GM19463 (cell line): ENCODE data around the gene COL2A1.

Experiments used
- ATAC-seq: cut with Tn5 transposase; IDR thresholded peaks from one replicate; pipeline ENCODE4 v1.9.1; 2021; ENCODE audit warnings: mild to moderate bottlenecking, moderate library complexity; ENCODE audit not compliant: unreplicated experiment

Gene COL2A1

GRCh38 chr12:47991106-47992061 lies 12.9 kb downstream of the COL2A1 start:
- ATAC-seq = no peak

- ATAC-seq = peak; percentile 98
Observed at GRCh38 chr12:47990351-47991105, 13.7 kb downstream of the COL2A1 start.

- ATAC-seq = no peak
Observed at GRCh38 chr12:47989666-47990065, 14.6 kb downstream of the COL2A1 start.

GRCh38 chr12:47989023-47989417 lies 15.3 kb downstream of the COL2A1 start:
- no peak for ATAC-seq

GRCh38 chr12:47988073-47989022 lies 15.9 kb downstream of the COL2A1 start:
- ATAC-seq = no peak

GRCh38 chr12:47987411-47988072 lies 16.7 kb downstream of the COL2A1 start:
- no peak for ATAC-seq

GRCh38 chr12:47986832-47987231 lies 17.4 kb downstream of the COL2A1 start:
- no peak for ATAC-seq

GRCh38 chr12:47986291-47986660 lies 18.0 kb downstream of the COL2A1 start:
- no peak for ATAC-seq

GRCh38 chr12:47985596-47986290 lies 18.5 kb downstream of the COL2A1 start:
- no peak for ATAC-seq

- ATAC-seq = no peak
Observed at GRCh38 chr12:47984331-47984801, 19.9 kb downstream of the COL2A1 start.

GRCh38 chr12:47983541-47984115 lies 20.6 kb downstream of the COL2A1 start:
- no peak for ATAC-seq

- no peak for ATAC-seq
Observed at GRCh38 chr12:47982770-47983169, 21.5 kb downstream of the COL2A1 start.

- no peak for ATAC-seq
Observed at GRCh38 chr12:47982311-47982710, 22.0 kb downstream of the COL2A1 start.

GRCh38 chr12:47981496-47982260 lies 22.6 kb downstream of the COL2A1 start:
- no peak for ATAC-seq

GRCh38 chr12:47980779-47981495 lies 23.3 kb downstream of the COL2A1 start:
- no peak for ATAC-seq

GRCh38 chr12:47980197-47980596 lies 24.1 kb downstream of the COL2A1 start:
- no peak for ATAC-seq

- no peak for ATAC-seq
Observed at GRCh38 chr12:47979686-47980085, 24.6 kb downstream of the COL2A1 start.

- no peak for ATAC-seq
Observed at GRCh38 chr12:47979166-47979565, 25.1 kb downstream of the COL2A1 start.
